ENCODE results near the gene CEMIP.

GRCh38 chr15:80931721-80932512 lies 152.7 kb downstream of the CEMIP start:
- no peak for TF ChIP-seq POLR2A (IDR thresholded peaks at IDR 0.05)
- no peak for TF ChIP-seq CTCF (IDR thresholded peaks at IDR 0.05)
